Measurements from ENCODE around the gene ATE1.
"Not testable (repeated sequence)": the region's sequence is repeated elsewhere in the genome, so short reads cannot be mapped to it uniquely, and the experiment has no call there.

ATE1 gene

GRCh38 chr10:121927841-121928527 is at the start of gene ATE1:
ATE1 (minus strand) TSS chr10:121928031; CDS start chr10:121927949, 82 bp downstream.
- in situ Hi-C loops (cut with MboI; ENCODE audit: low pct_unique_long_range_greater_than_20kb, low sequenced_read_pairs): no loop called here
- peak; percentile 91 for DNase-seq

GRCh38 chr10:121976607-121977006 is 48.8 kb upstream of the ATE1 start:
- no peak for DNase-seq
- in situ Hi-C loops (cut with MboI; ENCODE audit: low pct_unique_long_range_greater_than_20kb, low sequenced_read_pairs): no loop called here

GRCh38 chr10:121975295-121976086 is 47.7 kb upstream of the ATE1 start:
- peak; percentile 22 for DNase-seq
- in situ Hi-C loops (cut with MboI; ENCODE audit: low pct_unique_long_range_greater_than_20kb, low sequenced_read_pairs): no loop called here

GRCh38 chr10:121974535-121975294 is 46.9 kb upstream of the ATE1 start, which contains the start of gene NSMCE4A:
NSMCE4A (minus strand) TSS chr10:121975217; CDS start chr10:121975165, 52 bp downstream.
- in situ Hi-C loops (cut with MboI; ENCODE audit: low pct_unique_long_range_greater_than_20kb, low sequenced_read_pairs): no loop called here
- DNase-seq: peak; percentile 76

GRCh38 chr10:121974019-121974534 is 46.2 kb upstream of the ATE1 start:
- DNase-seq: no peak
- in situ Hi-C loops (cut with MboI; ENCODE audit: low pct_unique_long_range_greater_than_20kb, low sequenced_read_pairs): no loop called here

GRCh38 chr10:121969086-121969485 is 41.3 kb upstream of the ATE1 start:
- in situ Hi-C loops (cut with MboI; ENCODE audit: low pct_unique_long_range_greater_than_20kb, low sequenced_read_pairs); DNase-seq: not testable (repeated sequence)

GRCh38 chr10:121965996-121966395 is 38.2 kb upstream of the ATE1 start:
- DNase-seq: no peak
- in situ Hi-C loops (cut with MboI; ENCODE audit: low pct_unique_long_range_greater_than_20kb, low sequenced_read_pairs): no loop called here

- in situ Hi-C loops (cut with MboI; ENCODE audit: low pct_unique_long_range_greater_than_20kb, low sequenced_read_pairs): no loop called here
- DNase-seq: no peak
These were observed 33.6 kb upstream of the ATE1 start for GRCh38 chr10:121961456-121961855.

- in situ Hi-C loops (cut with MboI; ENCODE audit: low pct_unique_long_range_greater_than_20kb, low sequenced_read_pairs): no loop called here
- DNase-seq: no peak
These were observed 31.8 kb upstream of the ATE1 start for GRCh38 chr10:121959671-121960070.

GRCh38 chr10:121956111-121957061 is 28.6 kb upstream of the ATE1 start:
- no peak for DNase-seq
- in situ Hi-C loops (cut with MboI; ENCODE audit: low pct_unique_long_range_greater_than_20kb, low sequenced_read_pairs): no loop called here

- DNase-seq: no peak
- in situ Hi-C loops (cut with MboI; ENCODE audit: low pct_unique_long_range_greater_than_20kb, low sequenced_read_pairs): no loop called here
These were observed 24.4 kb upstream of the ATE1 start for GRCh38 chr10:121952226-121952625.

- in situ Hi-C loops (cut with MboI; ENCODE audit: low pct_unique_long_range_greater_than_20kb, low sequenced_read_pairs): no loop called here
- DNase-seq: no peak
These were observed 21.6 kb upstream of the ATE1 start for GRCh38 chr10:121949451-121949850.

- in situ Hi-C loops (cut with MboI; ENCODE audit: low pct_unique_long_range_greater_than_20kb, low sequenced_read_pairs): no loop called here
- no peak for DNase-seq
These were observed 21.2 kb upstream of the ATE1 start for GRCh38 chr10:121949049-121949448.

GRCh38 chr10:121947343-121948330 is 19.8 kb upstream of the ATE1 start:
- in situ Hi-C loops (cut with MboI; ENCODE audit: low pct_unique_long_range_greater_than_20kb, low sequenced_read_pairs): no loop called here
- no peak for DNase-seq

GRCh38 chr10:121942749-121943416 is 15.1 kb upstream of the ATE1 start:
- peak; percentile 30 for DNase-seq
- in situ Hi-C loops (cut with MboI; ENCODE audit: low pct_unique_long_range_greater_than_20kb, low sequenced_read_pairs): no loop called here

- DNase-seq: no peak
- in situ Hi-C loops (cut with MboI; ENCODE audit: low pct_unique_long_range_greater_than_20kb, low sequenced_read_pairs): no loop called here
These were observed 13.7 kb upstream of the ATE1 start for GRCh38 chr10:121941532-121941931.

- no peak for DNase-seq
- in situ Hi-C loops (cut with MboI; ENCODE audit: low pct_unique_long_range_greater_than_20kb, low sequenced_read_pairs): no loop called here
These were observed 8.5 kb upstream of the ATE1 start for GRCh38 chr10:121936295-121936694.

Measured in KBM-7 (cell line).